NCI-H446 treated with DMSO at 0.1 percent for 48 hours (cell line): ENCODE measurements around the gene MAST3.
"Not testable (repeated sequence)": the region's sequence is repeated elsewhere in the genome, so short reads cannot be mapped to it uniquely, and the experiment has no call there.

Experiments
- DNase-seq: peaks from one replicate; lab custom pipeline; 2025; lab: John Stamatoyannopoulos, UW

Gene MAST3

DNA sequence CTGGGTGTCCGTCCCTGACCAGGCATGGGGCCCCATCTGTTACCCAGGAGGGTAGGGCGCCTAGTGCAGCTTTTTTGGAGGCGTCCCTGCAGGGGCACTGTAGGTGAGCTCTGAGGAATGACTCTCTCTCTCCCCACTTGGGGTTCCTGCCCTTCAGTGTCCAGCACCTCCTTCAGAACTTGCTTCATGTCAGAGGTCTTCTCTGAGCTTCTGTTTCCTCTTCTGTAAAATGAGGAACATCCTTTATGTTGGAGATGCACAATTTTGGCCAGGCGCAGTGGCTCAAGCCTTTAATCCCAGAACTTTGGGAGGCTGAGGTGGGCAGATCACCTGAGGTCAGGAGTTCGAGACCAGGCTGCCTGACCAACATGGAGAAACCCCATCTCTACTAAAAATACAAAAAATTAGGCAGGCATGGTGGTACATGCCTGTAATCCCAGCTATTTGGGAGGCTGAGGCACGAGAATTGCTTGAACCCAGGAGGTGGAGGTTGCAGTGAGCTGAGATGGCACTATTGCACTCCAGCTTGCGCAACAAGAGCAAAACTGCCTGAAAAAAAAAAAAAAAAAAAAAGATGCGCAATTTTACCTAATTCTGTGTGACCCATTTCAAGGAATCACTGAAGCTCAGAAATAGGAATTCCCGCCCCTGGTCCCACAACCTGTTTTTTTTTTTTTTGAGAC, 40.2 kb downstream of the MAST3 start:
- DNase-seq, result no peak

- DNase-seq, result no peak
Measured at GRCh38 chr19:18140473-18140872, 42.9 kb downstream of the MAST3 start.

- DNase-seq, result no peak
Measured at GRCh38 chr19:18141031-18141430, 43.5 kb downstream of the MAST3 start.

GRCh38 chr19:18143902-18144301, 46.3 kb downstream of the MAST3 start:
- DNase-seq, result no peak

DNA sequence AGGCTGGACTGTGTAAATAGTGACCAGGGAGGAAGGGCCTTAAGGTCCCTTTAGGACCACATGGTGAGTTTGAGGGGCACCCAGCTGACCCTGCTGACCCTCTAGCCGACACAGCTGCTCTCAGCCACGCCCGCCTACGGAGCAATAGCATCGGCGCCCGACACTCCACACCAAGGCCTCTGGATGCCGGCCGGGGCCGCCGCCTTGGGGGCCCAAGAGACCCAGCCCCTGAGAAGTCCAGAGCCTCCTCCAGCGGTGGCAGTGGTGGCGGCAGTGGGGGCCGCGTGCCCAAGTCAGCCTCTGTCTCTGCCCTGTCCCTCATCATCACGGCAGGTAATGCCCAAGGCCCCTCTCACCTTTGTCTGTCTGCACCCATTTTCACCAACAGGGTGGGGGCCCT, 46.8 kb downstream of the MAST3 start:
- DNase-seq, result no peak

GRCh38 chr19:18144906-18145305, 47.3 kb downstream of the MAST3 start:
- no peak for DNase-seq

DNA sequence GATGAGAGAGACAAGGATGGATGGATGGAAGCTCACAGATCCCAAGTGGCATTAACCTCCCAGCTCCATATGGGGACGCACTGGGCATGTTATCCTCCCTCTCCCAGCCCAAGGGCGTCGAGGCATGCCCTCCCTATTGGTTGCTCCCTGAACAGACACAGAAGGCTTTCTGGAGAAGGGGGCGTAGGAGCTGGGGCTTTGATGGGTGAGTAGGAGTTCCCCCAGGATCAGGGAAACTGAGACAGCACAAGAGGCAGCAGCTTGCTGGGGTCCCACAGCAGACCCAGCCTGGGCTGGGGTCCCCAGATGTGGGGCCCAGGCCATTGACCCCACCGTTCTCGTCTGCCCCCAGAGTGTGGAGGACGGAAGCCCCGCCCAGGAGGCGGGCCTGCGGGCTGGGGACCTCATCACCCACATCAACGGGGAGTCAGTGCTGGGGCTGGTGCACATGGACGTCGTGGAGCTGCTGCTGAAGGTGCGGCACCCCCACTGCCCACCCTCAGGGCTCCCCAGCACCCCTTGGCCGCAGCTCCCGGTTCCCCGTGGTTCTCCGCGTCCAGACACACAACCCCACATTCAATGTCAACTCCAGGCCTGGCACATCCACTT, 47.9 kb downstream of the MAST3 start:
- no peak for DNase-seq

GRCh38 chr19:18147396-18147795, 49.8 kb downstream of the MAST3 start:
- DNase-seq, result no peak

DNA sequence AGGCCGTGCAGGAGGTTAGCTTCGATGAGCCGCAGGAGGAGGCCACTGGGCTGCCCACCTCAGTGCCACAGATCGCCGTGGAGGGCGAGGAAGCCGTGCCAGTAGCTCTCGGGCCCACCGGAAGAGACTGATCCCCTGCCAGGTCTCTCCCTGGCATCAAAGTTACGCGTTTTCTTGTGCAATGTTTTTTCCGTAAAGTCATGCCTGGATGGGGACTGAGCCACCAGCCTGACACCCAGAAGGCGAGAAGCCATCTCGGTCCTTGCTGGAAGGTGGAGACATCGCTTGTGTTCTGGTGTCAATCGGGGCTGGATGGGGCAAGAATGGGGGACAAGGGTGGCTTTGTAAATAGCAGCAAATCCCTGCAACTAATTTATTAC, 52.0 kb downstream of the MAST3 start:
- no peak for DNase-seq

GRCh38 chr19:18150776-18151624, 53.4 kb downstream of the MAST3 start:
- DNase-seq, result no peak

DNA sequence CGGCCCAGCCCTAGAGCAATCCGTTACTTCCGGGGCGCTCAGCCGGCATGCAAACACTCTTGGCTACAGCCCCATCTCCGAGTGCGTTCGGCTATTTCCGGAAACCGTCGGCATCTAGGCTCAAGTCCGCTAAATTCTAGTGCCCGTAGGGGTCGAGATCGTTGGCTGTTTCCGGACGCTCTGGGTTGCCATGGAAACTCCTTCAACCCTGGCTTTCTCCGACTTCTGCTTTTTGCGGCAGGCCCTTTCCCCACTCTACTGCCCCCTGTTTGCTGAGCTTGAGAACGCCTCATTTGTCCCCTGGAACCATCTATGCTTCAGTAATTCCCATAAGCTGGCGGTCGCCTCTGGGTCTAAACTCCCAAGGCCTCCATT, 54.9 kb downstream of the MAST3 start:
- DNase-seq, result peak; percentile 92

GRCh38 chr19:18152817-18153555, 55.4 kb downstream of the MAST3 start, which contains the start of gene PIK3R2:
Gene PIK3R2, plus strand, starts transcription at chr19:18153163. Its CDS starts 2,717 bp downstream, at chr19:18155880.
- DNase-seq, result peak; percentile 96

- no peak for DNase-seq
Measured at GRCh38 chr19:18153556-18154134, 56.1 kb downstream of the MAST3 start.

DNA sequence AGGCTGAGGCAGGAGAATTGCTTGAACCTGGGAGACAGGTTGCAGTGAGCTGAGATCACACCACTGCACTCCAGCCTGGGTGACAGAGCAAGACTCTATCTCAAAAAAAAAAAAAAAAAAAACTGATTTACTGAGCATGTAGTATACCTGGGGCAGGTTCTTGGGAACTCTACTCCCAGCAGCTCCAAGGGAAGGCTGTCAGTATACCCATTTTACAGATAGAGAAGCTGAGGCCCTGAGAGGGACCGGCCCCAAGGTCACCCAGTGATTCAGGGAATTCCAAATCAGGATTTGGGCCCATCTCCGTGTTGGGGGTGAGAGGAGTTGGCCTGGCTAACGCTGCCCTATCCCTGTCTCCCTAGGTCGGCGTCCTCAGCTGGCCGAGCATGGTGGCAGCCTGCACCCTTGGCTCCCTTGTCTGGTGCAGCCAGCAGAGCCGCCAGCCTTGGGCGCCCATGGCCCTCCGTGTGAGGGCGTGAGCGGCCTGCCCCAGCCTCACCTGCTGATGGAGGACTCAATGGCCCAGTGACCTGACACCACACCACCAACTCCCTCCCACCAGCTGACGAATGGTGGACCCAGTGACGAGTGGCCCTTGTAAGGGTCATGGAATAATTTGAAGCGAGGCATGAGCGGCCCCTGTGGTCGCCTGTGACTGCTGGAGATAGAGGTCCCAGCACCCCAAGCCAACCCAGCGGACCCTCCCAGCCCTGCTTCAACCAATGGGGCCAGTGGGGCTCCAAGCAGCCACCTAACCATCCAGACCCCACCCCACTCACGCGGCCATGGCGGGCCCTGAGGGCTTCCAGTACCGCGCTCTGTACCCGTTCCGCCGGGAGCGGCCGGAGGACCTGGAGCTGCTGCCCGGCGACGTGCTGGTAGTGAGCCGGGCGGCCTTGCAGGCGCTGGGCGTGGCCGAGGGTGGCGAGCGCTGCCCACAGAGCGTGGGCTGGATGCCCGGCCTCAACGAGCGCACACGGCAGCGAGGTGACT, 57.8 kb downstream of the MAST3 start:
- DNase-seq, result no peak

DNA sequence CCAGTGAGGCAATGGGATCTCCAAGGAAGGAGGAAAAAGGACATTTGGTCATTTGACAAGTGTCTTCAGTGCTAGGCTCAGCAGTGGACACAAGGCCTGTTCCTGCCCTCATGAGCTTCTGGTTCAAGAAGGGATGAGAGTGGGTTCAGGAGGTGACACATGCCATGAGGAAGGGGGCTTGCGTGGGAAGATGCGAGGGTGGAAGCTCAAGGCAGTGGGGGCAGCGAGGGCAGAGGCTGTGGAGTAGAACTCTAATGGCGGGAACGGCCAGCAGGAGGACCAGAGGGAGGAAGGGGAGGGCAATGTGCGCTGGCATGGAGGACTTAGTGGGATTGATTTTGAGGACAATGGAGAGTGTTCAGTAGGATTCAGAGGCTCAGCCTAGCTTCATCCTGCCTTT, 58.7 kb downstream of the MAST3 start:
- DNase-seq, result no peak

- peak; percentile 96 for DNase-seq
Measured at GRCh38 chr19:18156841-18157464, 59.4 kb downstream of the MAST3 start.

DNA sequence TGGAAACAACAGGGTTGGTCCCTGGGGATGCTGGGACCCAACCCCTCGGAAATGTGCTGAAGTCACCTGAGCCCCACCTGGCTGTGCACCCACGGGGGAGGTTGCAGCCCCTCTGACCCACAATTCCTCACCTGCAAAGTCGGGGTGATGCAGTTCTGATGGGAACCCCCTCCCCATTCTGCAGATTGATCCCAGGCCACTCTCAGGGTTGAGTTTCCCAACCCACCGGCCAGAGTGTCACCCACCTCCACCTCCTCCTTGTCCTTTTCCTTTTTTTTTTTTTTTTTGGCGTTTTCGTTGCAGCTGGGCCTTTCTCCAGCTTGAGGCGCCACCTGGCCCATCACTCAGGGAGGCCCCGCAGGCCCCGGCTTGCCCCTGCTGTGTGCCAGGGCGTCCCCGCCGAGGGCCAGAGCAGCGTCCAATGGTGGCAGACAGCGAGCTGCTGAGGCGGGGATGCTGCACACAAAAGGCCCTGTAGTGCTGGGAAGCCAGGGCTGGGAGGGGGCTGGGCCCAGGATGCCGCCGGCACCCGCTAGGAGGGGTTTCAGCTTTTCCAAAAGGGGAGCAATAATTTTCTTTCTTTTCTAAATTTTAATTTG, 60.0 kb downstream of the MAST3 start:
- peak; percentile 95 for DNase-seq

- DNase-seq, result no peak
Measured at GRCh38 chr19:18158467-18158866, 60.9 kb downstream of the MAST3 start.

DNA sequence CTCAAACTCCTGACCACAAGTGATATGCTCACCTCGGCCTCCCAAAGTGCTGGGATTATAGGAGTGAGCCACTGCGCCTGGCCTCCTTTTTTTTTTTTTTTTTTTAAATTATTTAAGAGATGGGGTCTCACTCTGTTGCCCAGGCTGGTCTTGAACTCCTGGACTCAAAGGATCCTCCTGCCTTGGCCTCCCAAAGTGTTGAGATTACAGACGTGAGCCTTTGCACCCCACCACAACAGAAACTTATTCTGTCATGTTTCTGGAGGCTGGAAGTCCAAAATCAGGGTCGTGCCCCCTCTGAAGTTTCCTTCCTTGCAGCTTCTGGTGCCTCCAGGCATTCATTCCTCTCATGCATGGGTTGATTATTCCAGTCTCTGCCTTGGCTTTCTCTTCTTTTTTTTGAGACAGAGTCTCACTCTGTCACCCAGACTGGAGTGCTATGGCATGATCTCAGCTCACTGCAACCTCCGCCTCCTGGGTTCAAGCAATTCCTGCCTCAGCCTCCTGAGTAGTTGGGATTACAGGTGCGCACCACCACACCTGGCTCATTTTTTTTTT, 61.6 kb downstream of the MAST3 start:
- not testable (repeated sequence) for DNase-seq
